T-helper 17 cell (primary cell): ENCODE data around the gene MARCHF7. TPM values are rescaled to one million over a fixed set of nuclear protein-coding genes. Genes with fewer than 3 reads are reported as not detected.

Experiments
- ATAC-seq: fragments of 150-1000 bp; cut with Tn5 transposase; 2 replicates; pipeline ENCODE4 v1.10.0; 2021; ENCODE audit warnings: mild to moderate bottlenecking, moderate library complexity
- DNase-seq, 3 donors: peaks; one replicate each; pipeline versions ENCODE4 v3.0.0 to v3.0.0-alpha.2; 2020 to 2021
- H3K9me3 ChIP-seq: one replicate; pipeline ENCODE4 v1.7.0; 2013; ENCODE audit warnings: low read length, mild to moderate bottlenecking; ENCODE audit not compliant: control insufficient read depth, poor library complexity, severe bottlenecking
- H3K27ac Mint-ChIP-seq: one replicate; pipeline ENCODE4 v1.8.0; 2022; ENCODE audit warnings: mild to moderate bottlenecking, moderate library complexity, mixed read lengths
- H3K27me3 Mint-ChIP-seq: one replicate; pipeline ENCODE4 v1.8.0; 2022; ENCODE audit warnings: mixed read lengths
- H3K36me3 Mint-ChIP-seq: one replicate; pipeline ENCODE4 v1.8.0; 2022; ENCODE audit warnings: low read depth, mixed read lengths
- H3K4me1 Mint-ChIP-seq: one replicate; pipeline ENCODE4 v1.8.0; 2022; ENCODE audit warnings: mild to moderate bottlenecking, mixed read lengths
- H3K4me3 Mint-ChIP-seq: one replicate; pipeline ENCODE4 v1.8.0; 2022; ENCODE audit warnings: mild to moderate bottlenecking, moderate library complexity, mixed read lengths
- total RNA-seq, 4 donors: library from RNA in 2 of 4; stranded (reverse) in 2 of 4; gene quantifications; one replicate each; pipeline ENCODE4 v1.2.3 and lab custom pipeline; 2022 to 2026

The MARCHF7 gene
- total RNA-seq, 2 donors from 2014 or later: 62.0 to 69.4 TPM

- Mint-ChIP-seq H3K4me1 (peaks cover 10% of the 10 kb centered on the region), H3K36me3 (peaks cover 7% of the 10 kb centered on the region), H3K27ac (peak overlapping the region; percentile 61), H3K27me3 (no peaks in the 10 kb centered on the region), H3K4me3 (no peak overlapping the region)
- H3K9me3 ChIP-seq: no peaks in the 10 kb centered on the region
- DNase-seq (no peak), ATAC-seq (no peak)
Measured at GRCh38 chr2:159758686-159759085, 46.4 kb downstream of the MARCHF7 start.

- peaks cover 13% of the 10 kb centered on the region for H3K4me1 Mint-ChIP-seq
- peaks cover 9% of the 10 kb centered on the region for H3K36me3 Mint-ChIP-seq
- no peaks in the 10 kb centered on the region for H3K9me3 ChIP-seq
- no peaks in the 10 kb centered on the region for H3K27me3 Mint-ChIP-seq
- ATAC-seq: no peak
- no peak overlapping the region for H3K4me3 Mint-ChIP-seq
- no peak for DNase-seq
- no peak overlapping the region for H3K27ac Mint-ChIP-seq
Measured at GRCh38 chr2:159759577-159759976, 47.3 kb downstream of the MARCHF7 start.

- Mint-ChIP-seq H3K4me1 (peaks cover 14% of the 10 kb centered on the region), H3K27ac (peak overlapping the region; percentile 16), H3K36me3 (peaks cover 9% of the 10 kb centered on the region), H3K27me3 (no peaks in the 10 kb centered on the region), H3K4me3 (no peak overlapping the region)
- DNase-seq (no peak), ATAC-seq (no peak)
- no peaks in the 10 kb centered on the region for H3K9me3 ChIP-seq
Measured at GRCh38 chr2:159760326-159760725, 48.0 kb downstream of the MARCHF7 start.

DNA sequence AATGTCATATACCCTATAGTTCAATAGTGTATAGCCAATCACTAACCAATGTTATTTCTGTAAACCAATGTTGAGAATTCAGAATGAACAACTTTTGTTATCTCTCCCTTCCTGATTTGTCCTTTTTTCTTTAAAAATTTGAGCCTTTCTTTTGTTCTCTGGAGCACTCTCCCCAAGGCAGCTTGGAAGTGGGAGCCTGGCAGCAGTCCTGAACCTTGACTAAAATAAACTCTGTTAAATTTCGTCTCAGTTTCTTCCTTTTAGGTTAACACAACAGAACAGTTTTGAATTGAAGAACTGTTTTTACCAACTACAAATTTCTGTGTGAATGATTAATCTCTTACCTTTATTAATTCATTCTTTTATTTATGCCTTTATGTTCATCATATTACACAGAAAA lies 49.8 kb downstream of the MARCHF7 start:
- H3K9me3 ChIP-seq: no peaks in the 10 kb centered on the region
- H3K4me3 Mint-ChIP-seq: no peak overlapping the region
- no peak overlapping the region for H3K27ac Mint-ChIP-seq
- no peak for DNase-seq
- ATAC-seq: no peak
- H3K36me3 Mint-ChIP-seq: peaks cover 9% of the 10 kb centered on the region
- no peaks in the 10 kb centered on the region for H3K27me3 Mint-ChIP-seq
- peaks cover 15% of the 10 kb centered on the region for H3K4me1 Mint-ChIP-seq

Other genes starting within 250 kb of the MARCHF7 start
- gene BAZ2B, start 96.0 kb upstream of the MARCHF7 start, total RNA-seq: 10 to 100 TPM; 30.7 to 39.3 TPM
- gene CD302, start 85.7 kb downstream of the MARCHF7 start, total RNA-seq: 1 to 10 TPM; 1.5 to 3.0 TPM
- gene LY75, start 192.2 kb downstream of the MARCHF7 start, total RNA-seq: 10 to 100 TPM; 31.8 to 37.1 TPM